Measurements from ENCODE around the gene CD38. TPM values are rescaled to one million over a fixed set of nuclear protein-coding genes. Genes with fewer than 3 reads are reported as not detected.
"Not testable (repeated sequence)": the region's sequence is repeated elsewhere in the genome, so short reads cannot be mapped to it uniquely, and the experiment has no call there.

Gene CD38
- total and polyA plus RNA-seq, 7 donors: 1.5 to 6.8 (median 3.7) TPM

DNA sequence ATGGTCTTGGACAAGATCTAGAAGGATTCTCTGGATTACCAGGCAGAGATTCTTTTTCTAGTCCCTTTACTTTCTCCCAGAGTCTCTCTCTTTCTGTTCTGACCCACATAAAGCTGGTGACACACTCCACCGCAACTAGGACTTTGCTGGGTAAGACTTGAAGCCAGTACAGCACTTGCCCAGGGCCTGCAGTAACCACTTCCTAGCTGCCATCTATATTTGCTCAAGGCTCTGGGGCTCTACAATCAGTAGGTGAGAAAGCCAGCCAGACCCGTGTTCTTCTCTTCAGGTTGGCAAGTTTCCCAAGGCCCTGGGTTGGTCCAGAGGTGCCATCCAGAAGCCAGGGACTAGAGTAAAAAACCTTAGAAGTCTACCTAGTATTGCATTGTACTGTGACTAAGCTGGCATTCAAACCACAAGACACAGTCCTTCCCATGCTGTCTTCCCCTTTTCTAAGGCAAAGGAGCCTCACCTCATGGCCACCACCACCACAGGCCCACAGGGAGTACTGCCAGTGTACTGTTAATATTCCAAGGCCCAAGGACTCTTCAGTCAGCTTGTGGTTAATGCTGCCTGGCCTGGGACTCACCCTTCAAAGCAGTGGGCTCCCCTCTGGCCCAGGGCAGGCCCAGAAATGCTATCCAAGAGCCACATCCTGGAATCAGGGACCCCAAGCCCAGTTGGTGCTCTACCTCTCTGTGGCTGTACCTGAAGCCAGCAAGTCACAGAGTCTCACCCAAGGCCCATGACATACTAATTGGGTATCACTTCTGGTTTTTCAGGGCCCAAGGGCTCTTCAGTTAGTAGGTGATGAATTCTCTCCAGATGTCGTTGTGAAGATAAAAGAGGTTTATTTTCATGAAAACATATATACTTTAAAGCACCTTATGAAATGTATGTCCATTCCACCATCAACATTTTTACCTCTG lies 54.7 kb downstream of the CD38 start:
- ATAC-seq: no peak
- TF ChIP-seq, protein P1, sequence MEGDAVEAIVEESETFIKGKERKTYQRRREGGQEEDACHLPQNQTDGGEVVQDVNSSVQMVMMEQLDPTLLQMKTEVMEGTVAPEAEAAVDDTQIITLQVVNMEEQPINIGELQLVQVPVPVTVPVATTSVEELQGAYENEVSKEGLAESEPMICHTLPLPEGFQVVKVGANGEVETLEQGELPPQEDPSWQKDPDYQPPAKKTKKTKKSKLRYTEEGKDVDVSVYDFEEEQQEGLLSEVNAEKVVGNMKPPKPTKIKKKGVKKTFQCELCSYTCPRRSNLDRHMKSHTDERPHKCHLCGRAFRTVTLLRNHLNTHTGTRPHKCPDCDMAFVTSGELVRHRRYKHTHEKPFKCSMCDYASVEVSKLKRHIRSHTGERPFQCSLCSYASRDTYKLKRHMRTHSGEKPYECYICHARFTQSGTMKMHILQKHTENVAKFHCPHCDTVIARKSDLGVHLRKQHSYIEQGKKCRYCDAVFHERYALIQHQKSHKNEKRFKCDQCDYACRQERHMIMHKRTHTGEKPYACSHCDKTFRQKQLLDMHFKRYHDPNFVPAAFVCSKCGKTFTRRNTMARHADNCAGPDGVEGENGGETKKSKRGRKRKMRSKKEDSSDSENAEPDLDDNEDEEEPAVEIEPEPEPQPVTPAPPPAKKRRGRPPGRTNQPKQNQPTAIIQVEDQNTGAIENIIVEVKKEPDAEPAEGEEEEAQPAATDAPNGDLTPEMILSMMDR (IDR thresholded peaks at IDR 0.05): no peak
- intact Hi-C loops (cut with DNase I): no loop called here

DNA sequence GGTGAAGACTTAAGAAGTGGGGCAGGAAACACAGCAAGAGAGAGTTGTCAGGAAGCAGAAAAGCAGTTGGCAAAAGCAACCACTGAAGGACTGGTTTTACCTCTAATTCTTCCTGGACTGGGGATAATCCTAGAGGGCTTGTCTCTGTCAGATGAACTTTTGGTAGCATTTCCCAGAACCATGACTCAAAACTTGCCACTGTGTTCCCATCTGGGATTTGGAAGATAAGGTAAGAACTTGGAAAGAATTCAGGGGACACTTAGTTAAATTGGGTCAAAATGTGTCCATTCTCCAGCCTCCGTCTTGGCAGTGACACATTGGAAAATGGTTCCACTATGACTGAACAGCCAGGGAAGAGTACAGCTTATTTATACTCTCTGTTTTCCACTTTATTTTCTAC lies 55.7 kb downstream of the CD38 start:
- Histone ChIP-seq H3K4me3 (no peak overlapping the region), H3K4me1 (no peaks in the 10 kb centered on the region), H3K27ac (no peak overlapping the region), H3K9me3 (no peaks in the 10 kb centered on the region), H3K36me3 (ENCODE audit: insufficient read depth in 1 of 2, low read depth in 1 of 2) (peaks cover 0 to 6% of the 10 kb centered on the region in 2 donors), H3K27me3 (ENCODE audit: insufficient read depth in 3 of 3, low read length in 2 of 3) (no peaks in the 10 kb centered on the region)
- intact Hi-C loops (cut with DNase I): no loop called here
- ATAC-seq: no peak
- no peak for DNase-seq
- WGBS, 3 donors: 74 to 96% (median 82%) methylated on average over 1 of the region's 1 CpG
- TF ChIP-seq, protein P1 (IDR thresholded peaks at IDR 0.05): no peak

More for the DNA sequence above, 54.7 kb downstream of the CD38 start:
- H3K9me3 ChIP-seq: no peaks in the 10 kb centered on the region
- H3K4me1 ChIP-seq: no peaks in the 10 kb centered on the region
- H3K27me3 ChIP-seq (ENCODE audit: insufficient read depth in 3 of 3, low read length in 2 of 3): no peaks in the 10 kb centered on the region
- no peak overlapping the region for H3K27ac ChIP-seq
- H3K4me3 ChIP-seq: no peak overlapping the region
- H3K36me3 ChIP-seq (ENCODE audit: insufficient read depth in 1 of 2, low read depth in 1 of 2): peaks cover 0 to 6% of the 10 kb centered on the region in 2 donors
- DNase-seq: no peak
- WGBS, 3 donors: 81 to 82% (median 81%) methylated on average over 3 of the region's 3 CpGs

DNA sequence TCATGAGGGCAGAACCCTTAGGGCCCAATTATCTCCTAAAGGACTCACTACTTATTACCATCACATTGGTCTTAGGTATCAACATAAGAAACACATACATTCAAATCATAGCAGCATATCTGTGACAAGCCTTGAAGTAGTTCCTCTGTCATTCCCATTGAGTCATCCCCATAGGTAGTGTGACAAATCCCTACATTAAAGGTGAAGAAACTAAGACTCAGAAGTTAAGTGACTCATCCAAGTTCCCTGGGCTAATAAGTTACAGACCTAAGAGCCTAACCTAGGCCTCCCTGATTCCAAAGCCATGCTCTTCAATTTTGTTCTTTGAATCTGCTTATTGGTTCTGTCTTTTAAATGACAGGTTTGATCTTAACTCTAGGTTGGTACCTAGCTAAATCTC lies 58.2 kb downstream of the CD38 start:
- Histone ChIP-seq H3K4me3 (no peak overlapping the region), H3K9me3 (no peaks in the 10 kb centered on the region), H3K27ac (no peak overlapping the region), H3K27me3 (ENCODE audit: insufficient read depth in 3 of 3, low read length in 2 of 3) (no peaks in the 10 kb centered on the region), H3K4me1 (no peaks in the 10 kb centered on the region), H3K36me3 (ENCODE audit: insufficient read depth in 1 of 2, low read depth in 1 of 2) (peaks cover 0 to 13% of the 10 kb centered on the region in 2 donors)
- TF ChIP-seq, protein P1 (IDR thresholded peaks at IDR 0.05): no peak
- intact Hi-C loops (cut with DNase I): no loop called here
- no peak for ATAC-seq
- no peak for DNase-seq

DNA sequence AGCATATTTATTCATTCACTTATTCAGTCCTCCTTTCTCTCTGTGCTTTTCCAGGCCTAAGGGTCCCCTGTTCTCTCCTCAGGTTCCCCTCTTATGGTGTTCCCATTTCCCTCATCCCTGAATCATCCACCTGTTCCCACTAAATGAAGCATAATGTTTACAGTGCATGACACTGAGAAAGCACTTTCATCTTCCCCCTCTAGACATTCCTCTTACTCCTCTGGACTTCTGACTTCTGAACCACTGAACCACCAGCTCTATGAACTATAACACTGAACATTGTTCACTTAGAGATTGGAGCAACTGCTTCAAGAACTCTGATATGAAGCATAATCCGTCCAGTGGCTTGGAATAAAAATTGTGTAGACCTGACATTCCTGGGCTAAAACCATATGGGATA lies 59.5 kb downstream of the CD38 start:
- 77 to 84% (median 83%) methylated on average over 1 of the region's 1 CpG for whole genome bisulfite sequencing, 3 donors
- ATAC-seq (no peak), DNase-seq (no peak)
- TF ChIP-seq, protein P1 (IDR thresholded peaks at IDR 0.05): no peak
- Histone ChIP-seq H3K4me1 (no peaks in the 10 kb centered on the region), H3K36me3 (ENCODE audit: insufficient read depth in 1 of 2, low read depth in 1 of 2) (peaks cover 0 to 13% of the 10 kb centered on the region in 2 donors), H3K9me3 (no peaks in the 10 kb centered on the region), H3K27me3 (ENCODE audit: insufficient read depth in 3 of 3, low read length in 2 of 3) (no peaks in the 10 kb centered on the region), H3K27ac (no peak overlapping the region), H3K4me3 (no peak overlapping the region)
- intact Hi-C loops (cut with DNase I): no loop called here

DNA sequence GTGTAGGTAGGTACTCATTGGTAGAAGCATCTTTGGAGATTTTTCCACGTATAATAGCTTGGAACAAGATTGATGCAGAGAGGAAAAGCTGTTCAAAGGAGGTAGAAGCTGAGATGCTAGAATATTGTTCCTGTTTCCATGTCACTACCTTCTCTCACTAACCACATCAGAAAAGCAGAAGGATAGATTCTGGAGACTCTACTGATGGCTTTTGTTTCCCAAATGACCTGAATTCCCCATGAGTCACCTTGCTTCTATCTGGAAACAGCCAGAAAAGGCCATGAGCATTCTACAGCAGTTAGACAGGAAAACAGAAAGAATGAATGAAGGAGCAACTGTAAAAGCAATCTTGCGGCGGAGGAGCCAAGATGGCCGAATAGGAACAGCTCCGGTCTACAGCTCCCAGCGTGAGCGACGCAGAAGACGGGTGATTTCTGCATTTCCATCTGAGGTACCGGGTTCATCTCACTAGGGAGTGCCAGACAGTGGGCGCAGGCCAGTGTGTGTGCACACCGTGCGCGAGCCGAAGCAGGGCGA lies 63.1 kb downstream of the CD38 start:
- 91 to 95% (median 93%) methylated on average over 8 to 9 of the region's 16 CpGs for WGBS, 3 donors
- DNase-seq: not testable (repeated sequence)

More for the DNA sequence above, 63.1 kb downstream of the CD38 start:
- H3K4me1 ChIP-seq; H3K27ac ChIP-seq; H3K4me3 ChIP-seq; intact Hi-C loops (cut with DNase I); H3K9me3 ChIP-seq; H3K27me3 ChIP-seq (ENCODE audit: insufficient read depth in 3 of 3, low read length in 2 of 3); ATAC-seq: not testable (repeated sequence)
- H3K36me3 ChIP-seq (ENCODE audit: insufficient read depth in 1 of 2, low read depth in 1 of 2): peaks cover 0 to 13% of the 10 kb centered on the region in 2 donors
